ENCODE data around the gene EPHA10.

- TF ChIP-seq POLR2A (IDR thresholded peaks at IDR 0.05; ENCODE audit: low read length) (no peak), GATA1 (IDR thresholded peaks at IDR 0.05; ENCODE audit: low read depth, low read length) (no peak)
These were observed 92.6 kb downstream of the EPHA10 start for GRCh38 chr1:37672136-37672870.

All from erythroblast (primary cell).